Kidney glomerular epithelial cell (primary cell): ENCODE results near the gene RPRD2.
"Not testable (repeated sequence)": the region's sequence is repeated elsewhere in the genome, so short reads cannot be mapped to it uniquely, and the experiment has no call there.

ENCODE experiments used
- DNase-seq: peaks from one replicate; lab custom pipeline; 2025; lab: John Stamatoyannopoulos, UW

RPRD2 gene

DNA sequence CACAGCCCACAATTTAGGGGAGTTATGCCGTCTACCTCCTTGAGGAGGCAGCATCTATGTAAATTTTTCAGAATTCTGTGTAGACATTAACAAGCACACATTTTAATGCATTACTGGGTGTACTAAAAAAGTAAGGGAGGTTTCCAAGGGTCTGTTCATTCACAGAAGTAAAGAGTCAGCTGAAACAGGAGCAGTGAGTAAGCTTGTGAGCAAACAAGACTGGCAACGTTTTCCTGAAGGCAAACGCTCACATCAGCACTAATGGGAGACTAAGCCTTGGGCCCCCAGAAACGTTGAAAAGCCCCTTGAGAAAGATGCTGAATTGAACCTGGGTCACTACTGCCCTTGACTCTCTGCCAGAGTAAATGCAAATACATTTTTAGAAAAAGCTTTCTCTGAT lies 25.7 kb downstream of the RPRD2 start:
- DNase-seq = no peak

GRCh38 chr1:150392627-150393026 lies 28.7 kb downstream of the RPRD2 start:
- DNase-seq = no peak

DNA sequence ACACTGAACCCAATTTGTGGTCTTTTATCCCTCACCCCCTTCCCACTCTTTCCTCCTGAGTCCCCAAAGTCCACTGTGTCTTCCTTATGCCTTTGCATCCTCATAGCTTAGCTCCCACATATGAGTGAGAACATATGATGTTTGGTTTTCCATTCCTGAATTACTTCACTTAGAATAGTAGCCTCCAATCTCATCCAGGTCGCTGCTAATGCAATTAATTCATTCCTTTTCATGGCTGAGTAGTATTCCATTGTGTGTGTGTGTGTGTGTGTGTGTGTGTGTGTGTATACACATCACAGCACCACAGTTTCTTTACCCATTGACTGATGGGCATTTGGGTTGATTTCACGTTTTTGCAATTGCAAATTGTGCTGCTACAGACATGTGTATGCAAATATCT lies 31.2 kb downstream of the RPRD2 start:
- not testable (repeated sequence) for DNase-seq

DNA sequence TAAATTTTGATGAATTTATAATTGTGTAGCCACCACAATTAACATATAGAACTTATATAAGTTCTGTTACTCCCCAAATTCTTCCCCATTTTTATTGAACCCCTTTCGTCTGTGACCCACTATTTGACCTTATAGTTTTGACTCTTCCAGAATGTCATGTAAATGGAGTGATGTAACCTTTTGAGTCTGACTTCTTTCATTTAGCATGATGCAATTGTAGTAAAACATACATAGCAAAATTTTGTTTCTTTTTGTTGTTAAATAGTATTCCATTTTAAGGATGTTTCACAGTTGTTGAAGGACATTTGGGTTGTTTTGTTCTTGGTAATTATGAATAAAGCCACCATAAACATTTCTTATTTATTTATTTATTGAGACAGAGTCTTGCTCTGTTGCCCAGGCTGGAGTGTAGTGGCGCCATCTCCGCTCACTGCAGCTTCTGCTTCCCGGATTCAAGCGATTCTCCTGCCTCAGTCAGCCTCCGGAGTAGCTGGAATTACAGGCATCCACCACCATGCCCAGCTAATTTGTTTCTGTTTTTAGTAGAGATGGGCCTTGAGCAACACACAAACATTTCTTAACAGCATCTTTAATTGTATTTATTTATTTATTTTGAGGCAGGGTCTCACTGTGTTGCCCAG lies 33.6 kb downstream of the RPRD2 start:
- DNase-seq = no peak

- DNase-seq = no peak
Observed at GRCh38 chr1:150404465-150404864, 40.5 kb downstream of the RPRD2 start.

GRCh38 chr1:150405660-150406059 lies 41.7 kb downstream of the RPRD2 start:
- DNase-seq = no peak

DNA sequence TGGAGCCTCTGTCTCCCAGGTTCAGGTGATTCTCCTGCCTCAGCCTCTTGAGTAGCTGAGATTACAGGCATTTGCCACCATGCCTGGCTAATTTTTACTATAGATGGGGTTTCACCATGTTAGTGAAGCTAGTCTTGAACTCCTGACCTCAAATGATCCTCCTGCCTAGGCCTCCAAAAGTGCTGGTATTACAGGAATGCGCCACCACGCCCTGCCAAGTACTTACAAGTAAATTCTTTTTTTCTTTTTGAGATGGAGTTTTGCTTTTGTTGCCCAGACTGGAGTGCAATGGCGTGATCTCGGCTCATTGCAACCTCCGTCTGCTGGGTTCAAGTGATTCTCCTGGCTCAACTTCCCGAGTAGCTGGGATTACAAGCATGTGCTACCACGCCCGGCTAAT lies 42.5 kb downstream of the RPRD2 start:
- DNase-seq = no peak

DNA sequence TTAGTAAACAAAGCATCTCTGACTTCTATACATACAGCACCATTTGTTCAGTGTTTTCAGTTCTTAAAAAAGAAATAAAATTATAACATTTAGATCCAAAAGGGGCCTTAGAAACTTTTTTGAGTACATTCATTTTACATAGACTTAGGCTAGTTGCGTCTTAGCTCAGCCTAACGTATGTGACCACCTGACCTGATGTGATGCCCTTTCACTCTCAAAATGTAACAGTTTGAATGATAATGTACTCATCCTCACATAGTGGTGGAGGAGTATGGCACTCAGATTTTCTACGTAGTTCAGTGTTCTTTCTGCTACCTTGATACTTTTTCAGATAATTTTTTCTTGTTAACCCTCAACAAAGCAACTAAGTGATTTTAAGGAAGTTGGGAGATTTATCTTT lies 43.4 kb downstream of the RPRD2 start:
- DNase-seq = no peak

DNA sequence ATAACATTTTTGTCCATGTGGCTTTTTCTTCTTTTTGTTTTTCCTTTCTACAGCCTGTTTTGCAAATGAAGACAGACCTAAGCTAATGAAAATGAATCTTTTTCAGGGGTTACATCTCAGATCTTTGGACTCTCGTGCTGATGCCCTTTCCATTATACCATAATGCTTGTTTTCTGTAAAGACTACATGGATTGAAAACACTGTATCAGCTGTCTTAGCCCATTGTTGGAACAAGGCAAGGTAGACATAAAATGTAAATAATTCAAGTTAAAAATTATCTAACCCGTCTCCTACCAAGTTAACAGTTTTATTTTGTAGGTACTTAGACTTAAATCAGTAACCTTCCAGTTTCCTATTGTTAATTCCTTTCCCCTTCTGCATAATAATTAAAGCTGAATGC lies 44.9 kb downstream of the RPRD2 start:
- DNase-seq = no peak

- DNase-seq = no peak
Observed at GRCh38 chr1:150409504-150410362, 45.8 kb downstream of the RPRD2 start.

GRCh38 chr1:150410582-150411101 lies 46.7 kb downstream of the RPRD2 start:
- no peak for DNase-seq

DNA sequence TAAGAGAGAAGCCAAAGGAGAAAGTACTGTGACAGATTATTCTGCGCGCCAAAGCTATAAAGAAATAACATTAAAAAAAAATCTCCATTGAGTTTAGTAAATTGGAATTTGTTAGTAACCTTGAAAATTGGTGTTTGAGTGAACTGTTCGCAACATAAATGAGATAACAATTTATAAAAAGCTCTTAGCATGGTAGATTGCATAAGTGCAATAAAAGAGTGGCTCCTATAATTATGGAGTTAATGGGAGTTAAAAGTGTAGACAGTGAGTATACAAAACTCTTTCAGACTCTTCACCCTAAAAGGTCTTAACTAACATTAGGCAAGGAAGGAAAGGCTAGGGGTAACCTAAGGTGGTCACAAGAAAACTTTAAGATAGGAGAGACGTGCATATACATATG lies 50.6 kb downstream of the RPRD2 start:
- no peak for DNase-seq

DNA sequence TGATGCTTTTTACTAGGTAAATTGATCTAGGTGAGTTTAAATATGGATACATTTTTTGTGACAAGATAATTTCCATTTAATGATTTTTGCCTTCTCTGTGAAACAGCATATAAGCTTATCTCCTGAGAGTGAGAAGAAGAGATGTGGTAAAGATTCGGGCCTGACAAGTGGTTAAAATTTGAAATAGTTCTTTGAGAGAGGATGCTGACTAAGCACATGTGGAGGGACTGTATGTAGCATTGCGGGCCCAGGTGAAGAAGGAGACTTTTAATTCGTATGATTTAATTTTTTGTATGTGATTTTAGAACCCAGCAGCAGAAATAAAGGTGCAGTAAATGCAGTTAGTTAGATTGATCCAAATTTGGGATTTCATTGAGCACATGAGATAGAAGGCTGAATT lies 51.9 kb downstream of the RPRD2 start:
- no peak for DNase-seq

DNA sequence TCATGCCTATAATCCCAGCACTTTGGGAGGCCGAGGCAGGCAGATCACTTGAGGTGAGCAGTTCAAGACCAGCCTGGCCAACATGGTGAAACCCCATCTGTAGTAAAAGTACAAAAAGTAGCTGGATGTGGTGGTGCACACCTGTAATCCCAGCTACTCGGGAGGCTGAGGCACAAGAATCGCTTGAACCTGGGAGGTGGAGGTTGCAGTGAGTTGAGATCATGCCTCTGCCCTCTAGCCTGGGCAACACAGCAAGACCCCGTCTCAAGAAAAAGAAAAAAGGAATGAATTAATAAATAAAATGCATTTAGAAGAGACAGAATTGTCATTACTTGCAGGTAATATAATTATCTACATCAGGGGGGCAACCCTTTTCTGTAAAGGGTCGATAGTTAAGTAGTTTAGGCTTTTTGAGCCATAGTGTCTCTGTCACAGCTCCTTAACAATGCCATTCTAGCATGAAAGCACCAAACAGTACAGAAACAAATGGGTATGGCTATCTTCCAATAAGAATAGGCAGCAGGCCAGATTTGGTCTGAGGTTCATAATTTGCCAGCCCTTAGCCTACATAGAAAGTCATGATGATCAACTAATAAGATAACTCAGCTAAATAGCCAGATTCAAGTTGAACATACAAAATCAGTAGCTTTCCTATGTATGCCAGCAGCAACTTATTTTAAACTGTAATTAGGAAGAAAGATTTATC lies 56.8 kb downstream of the RPRD2 start:
- no peak for DNase-seq

- no peak for DNase-seq
Observed at GRCh38 chr1:150422541-150422940, 58.6 kb downstream of the RPRD2 start.

GRCh38 chr1:150429805-150430204 lies 65.9 kb downstream of the RPRD2 start:
- DNase-seq = no peak

DNA sequence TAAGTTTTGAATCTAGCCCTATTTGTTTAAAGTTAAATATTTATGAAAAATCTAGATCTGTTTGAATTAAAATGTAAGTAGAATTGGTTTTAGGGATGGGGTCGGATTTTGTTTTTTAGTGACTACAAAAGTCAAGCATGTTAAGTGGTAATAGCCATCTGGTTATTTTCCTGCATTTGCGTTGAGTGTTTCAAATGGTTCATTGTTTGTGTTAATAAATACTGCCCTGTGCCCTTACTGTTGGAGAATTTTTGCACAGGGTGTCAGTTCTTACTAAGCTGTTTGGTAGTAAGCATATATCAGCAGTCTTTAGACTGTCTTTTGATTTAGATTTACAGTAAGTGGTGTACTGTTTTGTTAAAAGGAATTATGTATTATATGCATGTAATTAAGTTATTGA lies 77.2 kb downstream of the RPRD2 start:
- DNase-seq = no peak

GRCh38 chr1:150444232-150444631 lies 80.3 kb downstream of the RPRD2 start:
- DNase-seq = no peak

- no peak for DNase-seq
Observed at GRCh38 chr1:150456146-150456647, 92.2 kb downstream of the RPRD2 start.

GRCh38 chr1:150464422-150464826 lies 100.5 kb downstream of the RPRD2 start:
- DNase-seq = peak; percentile 56

GRCh38 chr1:150466964-150467363 lies 103.0 kb downstream of the RPRD2 start:
- DNase-seq = no peak

- no peak for DNase-seq
Observed at GRCh38 chr1:150469291-150469690, 105.3 kb downstream of the RPRD2 start.
